Right ventricle myocardium superior (tissue), 1 donor: Measurements from ENCODE around the gene COL6A1. TPM values are rescaled to one million over a fixed set of nuclear protein-coding genes. Genes with fewer than 3 reads are reported as not detected.

ENCODE experiments used
- ATAC-seq: fragments of 200-7000 bp; cut with Tn5 transposase; one replicate; pipeline ENCODE4 v1.9.1; 2020; ENCODE audit warnings: mild to moderate bottlenecking; ENCODE audit not compliant: poor library complexity
- DNase-seq: peaks from one replicate; pipeline ENCODE4 v3.0.0-alpha.2; 2020
- intact Hi-C: fragments of 100-400 bp; cut with DNase I; formaldehyde crosslinking; loops from one replicate; pipeline ENCODE4 v1.11.2; 2022
- total RNA-seq: library from RNA; stranded (reverse); fragmentation: NEBNext Ultra II Directional; extraction: Animal tissue kit (Norgen Biotek cat#: 25700); gene quantifications from one replicate; pipeline ENCODE4 v1.2.1, GENCODE V29; 2021
- donor health status: DM: no; HTN: yes; CAD: no; lungs with severe emphysema.

The COL6A1 gene
- total RNA-seq, 1 donor from 2014 or later, result 173 TPM

- DNase-seq, result peak; percentile 33
- intact Hi-C loops, result no loop called here
- ATAC-seq, result no peak
These were observed 4.8 kb upstream of the COL6A1 start for GRCh38 chr21:45976701-45977311.

DNA sequence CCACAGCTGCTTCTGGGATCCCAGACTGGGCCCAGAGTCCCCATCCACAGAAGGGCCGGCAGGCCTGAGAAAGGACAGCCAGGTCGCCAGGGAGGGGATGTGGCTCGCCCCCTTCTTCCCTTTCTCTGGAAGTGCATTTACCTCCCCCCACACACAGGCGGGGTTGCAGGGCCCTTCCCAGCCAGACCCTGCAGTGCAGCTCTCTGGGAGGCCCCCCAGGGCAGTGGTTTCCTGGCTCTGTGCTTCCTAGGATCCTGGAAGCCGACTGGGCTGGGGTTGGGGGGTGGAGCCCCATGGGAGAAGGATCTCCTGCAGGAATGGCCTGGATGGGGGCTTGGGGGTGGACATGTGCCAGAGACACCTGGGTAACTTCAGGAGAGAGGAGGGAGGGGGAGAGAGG, 4.2 kb upstream of the COL6A1 start:
- intact Hi-C loops, result no loop called here
- ATAC-seq (no peak), DNase-seq (peak; percentile 67)

- ATAC-seq (no peak), DNase-seq (peak; percentile 45)
- intact Hi-C loops, result no loop called here
These were observed 2.4 kb upstream of the COL6A1 start for GRCh38 chr21:45979141-45979631.

- ATAC-seq, result no peak
- peak; percentile 30 for DNase-seq
- intact Hi-C loops, result loop anchor here (10.0 kb wide), 1 partner anchor 75 kb away; no protein-coding TSS in a partner anchor
These were observed 1.9 kb upstream of the COL6A1 start for GRCh38 chr21:45979651-45980050.

- no peak for ATAC-seq
- intact Hi-C loops, result loop anchor here (10.0 kb wide), 1 partner anchor 75 kb away; no protein-coding TSS in a partner anchor
These were observed 1.3 kb upstream of the COL6A1 start for GRCh38 chr21:45980271-45980670.

GRCh38 chr21:45980697-45981096, 873 bp upstream of the COL6A1 start:
- no peak for ATAC-seq
- intact Hi-C loops, result loop anchor here (10.0 kb wide), 1 partner anchor 74 kb away; no protein-coding TSS in a partner anchor
- DNase-seq, result no peak

More at GRCh38 chr21:45980271-45980670, 1.3 kb upstream of the COL6A1 start:
- no peak for DNase-seq

DNA sequence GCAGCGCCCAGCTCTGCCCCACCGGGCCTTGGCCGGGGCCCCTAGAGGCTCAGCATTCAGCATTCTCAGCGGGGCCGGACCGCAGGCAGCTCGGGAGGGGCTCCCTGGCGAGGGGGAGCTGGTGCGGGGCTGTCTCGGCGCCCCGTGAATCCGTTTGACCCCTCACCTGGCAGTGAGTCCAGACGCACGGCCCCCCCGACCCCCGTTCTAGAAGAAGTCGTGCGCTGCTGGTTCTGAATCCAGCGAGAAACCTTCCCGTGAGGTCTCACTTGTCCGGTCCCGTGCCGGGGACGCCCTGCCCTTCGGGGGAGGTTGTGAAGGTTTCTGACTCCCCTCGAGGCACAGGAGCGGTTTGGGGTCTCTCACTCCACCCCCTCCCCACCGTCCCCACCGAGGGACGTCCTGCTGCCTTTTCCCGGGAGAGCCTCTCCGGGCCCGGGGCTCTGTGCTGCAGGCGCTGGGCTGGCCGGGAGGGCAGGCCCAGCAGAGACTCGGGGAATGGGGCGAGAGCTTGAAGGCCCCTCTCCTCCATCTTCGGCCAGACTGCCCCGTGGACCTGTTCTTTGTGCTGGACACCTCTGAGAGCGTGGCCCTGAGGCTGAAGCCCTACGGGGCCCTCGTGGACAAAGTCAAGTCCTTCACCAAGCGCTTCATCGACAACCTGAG, 655 bp downstream of the COL6A1 start:
- ATAC-seq, result peak; percentile 37
- intact Hi-C loops, result loop anchor here (10.0 kb wide), 1 partner anchor 73 kb away; no protein-coding TSS in a partner anchor
- DNase-seq, result peak; percentile 42

DNA sequence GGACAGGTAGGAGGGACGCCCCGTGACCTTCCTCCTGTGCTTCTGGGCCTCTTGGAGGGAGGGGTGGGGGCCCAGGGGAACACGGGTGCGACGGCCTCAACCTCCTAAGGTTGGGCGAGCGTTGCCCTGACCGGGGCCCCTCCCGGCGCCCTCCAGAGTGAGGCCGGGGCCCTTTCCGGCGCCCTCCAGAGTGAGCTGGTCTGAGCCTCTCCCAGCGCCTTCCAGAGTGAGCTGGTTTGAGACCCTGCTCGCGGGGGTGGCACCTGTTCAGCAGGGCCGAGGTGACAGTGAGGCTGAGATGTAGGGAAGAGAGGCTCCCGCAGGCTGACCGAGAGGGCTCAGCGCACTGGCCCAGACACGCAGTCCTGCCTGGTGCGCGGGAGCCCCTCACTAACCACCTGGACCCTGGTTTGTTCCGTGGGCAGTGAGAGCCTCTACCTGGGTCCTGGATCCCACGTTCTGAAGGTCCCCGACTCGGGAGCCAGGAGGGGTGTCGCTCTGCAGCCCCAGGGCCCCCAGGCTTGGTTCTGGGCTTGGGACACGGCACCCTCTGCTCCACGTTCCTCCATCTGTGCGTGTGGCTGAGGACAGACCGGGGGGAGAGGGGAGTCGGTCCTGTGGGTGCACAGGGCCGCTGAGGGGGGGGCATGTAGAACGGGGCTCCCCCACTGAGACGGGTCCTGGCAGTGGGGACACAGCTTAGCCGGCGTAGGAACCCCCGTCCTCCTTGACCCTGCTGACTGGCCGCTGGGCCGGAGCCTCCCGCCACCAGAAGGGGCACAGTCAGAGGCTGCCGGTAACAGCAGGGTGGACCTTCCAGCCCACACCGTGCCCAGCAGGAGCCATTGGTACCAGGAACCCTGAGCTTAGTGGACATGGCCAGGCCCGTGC, 1.4 kb downstream of the COL6A1 start:
- peak; percentile 1 for ATAC-seq
- intact Hi-C loops, result loop anchor here (10.0 kb wide), 1 partner anchor 72 kb away; no protein-coding TSS in a partner anchor

DNA sequence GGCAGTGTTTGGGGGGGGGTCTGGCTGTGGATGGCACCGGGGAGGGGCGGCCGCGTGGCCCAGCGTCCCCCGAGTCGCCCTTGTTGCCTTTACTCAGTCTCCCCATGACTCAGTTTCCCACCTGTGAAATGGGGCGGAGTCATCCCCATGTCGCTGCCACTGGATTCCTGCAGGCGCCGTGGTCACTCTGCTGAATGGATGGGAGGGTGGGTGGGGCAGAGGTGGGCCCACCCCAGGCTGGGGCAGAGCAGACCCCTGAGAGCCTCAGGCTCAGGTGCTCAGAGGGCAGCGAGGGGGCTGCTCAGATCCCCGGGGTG, 2.0 kb downstream of the COL6A1 start:
- intact Hi-C loops, result loop anchor here (10.0 kb wide), 1 partner anchor 71 kb away; no protein-coding TSS in a partner anchor
- DNase-seq, result no peak
- no peak for ATAC-seq

More for the DNA sequence above, 1.4 kb downstream of the COL6A1 start:
- DNase-seq, result peak; percentile 44

DNA sequence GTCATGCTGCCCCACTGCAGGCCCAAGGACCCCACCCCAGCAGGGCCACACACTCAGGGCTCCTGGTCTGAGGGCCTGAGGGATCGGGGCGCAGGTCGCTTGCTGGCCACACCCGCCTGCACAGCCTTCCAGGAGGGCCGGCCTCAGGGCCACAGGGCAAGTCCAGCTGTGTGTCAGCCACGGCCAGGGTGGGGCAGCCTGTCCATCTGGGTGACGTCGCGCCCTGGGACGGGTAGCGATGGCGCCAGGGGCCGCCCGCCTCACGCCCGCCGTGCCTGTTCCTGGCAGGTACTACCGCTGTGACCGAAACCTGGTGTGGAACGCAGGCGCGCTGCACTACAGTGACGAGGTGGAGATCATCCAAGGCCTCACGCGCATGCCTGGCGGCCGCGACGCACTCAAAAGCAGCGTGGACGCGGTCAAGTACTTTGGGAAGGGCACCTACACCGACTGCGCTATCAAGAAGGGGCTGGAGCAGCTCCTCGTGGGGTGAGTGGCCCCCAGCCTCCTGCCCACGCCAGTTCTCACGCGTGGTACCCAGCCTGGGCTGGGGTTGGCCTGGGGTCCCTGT, 2.5 kb downstream of the COL6A1 start:
- ATAC-seq, result peak; percentile 14
- intact Hi-C loops, result loop anchor here (10.0 kb wide), 1 partner anchor 71 kb away; no protein-coding TSS in a partner anchor
- peak; percentile 79 for DNase-seq

DNA sequence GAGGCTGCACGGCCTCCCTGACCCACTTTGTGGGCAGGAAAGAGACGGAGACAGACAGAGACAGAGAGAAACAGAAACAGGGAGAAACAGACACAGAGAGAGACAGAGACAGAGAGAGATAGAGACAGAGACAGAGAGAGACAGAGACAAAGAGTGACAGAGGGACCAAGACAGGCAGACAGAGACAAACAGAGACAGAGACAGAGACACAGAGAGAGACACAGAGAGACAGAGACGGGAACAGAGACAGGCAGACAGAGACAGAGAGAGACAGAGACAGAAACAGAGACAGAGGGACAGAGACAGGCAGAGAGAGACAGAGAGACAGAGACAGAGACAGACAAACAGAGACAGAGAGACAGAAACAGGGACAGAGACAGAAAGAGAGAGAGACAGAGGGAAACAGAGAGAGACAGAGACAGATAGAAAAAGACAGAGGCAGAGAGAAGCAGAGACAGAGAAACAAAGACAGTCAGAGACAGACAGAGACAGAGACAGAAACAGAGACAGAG, 3.1 kb downstream of the COL6A1 start:
- ATAC-seq, result no peak
- intact Hi-C loops, result loop anchor here (10.0 kb wide), 1 partner anchor 70 kb away; no protein-coding TSS in a partner anchor
- no peak for DNase-seq

- DNase-seq, result peak; percentile 42
- ATAC-seq, result no peak
- intact Hi-C loops, result loop anchor here (10.0 kb wide), 1 partner anchor 69 kb away; no protein-coding TSS in a partner anchor
These were observed 4.1 kb downstream of the COL6A1 start for GRCh38 chr21:45985471-45986315.

- ATAC-seq, result no peak
- DNase-seq, result peak; percentile 32
- intact Hi-C loops, result loop anchor here (10.0 kb wide), 1 partner anchor 68 kb away; no protein-coding TSS in a partner anchor
These were observed 4.9 kb downstream of the COL6A1 start for GRCh38 chr21:45986316-45987051.

DNA sequence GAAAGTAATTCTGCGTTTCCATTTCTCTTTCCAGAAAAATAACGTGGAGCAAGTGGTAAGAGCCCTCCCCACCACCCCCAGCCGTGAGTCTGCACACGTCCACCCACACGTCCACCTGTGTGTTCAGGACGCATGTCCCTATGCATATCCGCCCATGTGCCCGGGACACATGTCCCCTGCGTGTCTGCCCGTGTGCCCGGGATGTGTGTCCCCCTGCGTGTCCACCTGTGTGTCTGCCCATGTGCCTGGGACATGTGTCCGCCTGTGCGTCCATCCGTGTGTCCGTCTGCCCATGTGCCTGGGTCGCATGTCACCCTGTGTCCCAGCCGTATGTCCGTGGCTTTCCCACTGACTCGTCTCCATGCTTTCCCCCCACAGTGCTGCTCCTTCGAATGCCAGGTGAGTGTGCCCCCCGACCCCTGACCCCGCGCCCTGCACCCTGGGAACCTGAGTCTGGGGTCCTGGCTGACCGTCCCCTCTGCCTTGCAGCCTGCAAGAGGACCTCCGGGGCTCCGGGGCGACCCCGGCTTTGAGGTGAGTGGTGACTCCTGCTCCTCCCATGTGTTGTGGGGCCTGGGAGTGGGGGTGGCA, 5.6 kb downstream of the COL6A1 start:
- DNase-seq, result peak; percentile 33

DNA sequence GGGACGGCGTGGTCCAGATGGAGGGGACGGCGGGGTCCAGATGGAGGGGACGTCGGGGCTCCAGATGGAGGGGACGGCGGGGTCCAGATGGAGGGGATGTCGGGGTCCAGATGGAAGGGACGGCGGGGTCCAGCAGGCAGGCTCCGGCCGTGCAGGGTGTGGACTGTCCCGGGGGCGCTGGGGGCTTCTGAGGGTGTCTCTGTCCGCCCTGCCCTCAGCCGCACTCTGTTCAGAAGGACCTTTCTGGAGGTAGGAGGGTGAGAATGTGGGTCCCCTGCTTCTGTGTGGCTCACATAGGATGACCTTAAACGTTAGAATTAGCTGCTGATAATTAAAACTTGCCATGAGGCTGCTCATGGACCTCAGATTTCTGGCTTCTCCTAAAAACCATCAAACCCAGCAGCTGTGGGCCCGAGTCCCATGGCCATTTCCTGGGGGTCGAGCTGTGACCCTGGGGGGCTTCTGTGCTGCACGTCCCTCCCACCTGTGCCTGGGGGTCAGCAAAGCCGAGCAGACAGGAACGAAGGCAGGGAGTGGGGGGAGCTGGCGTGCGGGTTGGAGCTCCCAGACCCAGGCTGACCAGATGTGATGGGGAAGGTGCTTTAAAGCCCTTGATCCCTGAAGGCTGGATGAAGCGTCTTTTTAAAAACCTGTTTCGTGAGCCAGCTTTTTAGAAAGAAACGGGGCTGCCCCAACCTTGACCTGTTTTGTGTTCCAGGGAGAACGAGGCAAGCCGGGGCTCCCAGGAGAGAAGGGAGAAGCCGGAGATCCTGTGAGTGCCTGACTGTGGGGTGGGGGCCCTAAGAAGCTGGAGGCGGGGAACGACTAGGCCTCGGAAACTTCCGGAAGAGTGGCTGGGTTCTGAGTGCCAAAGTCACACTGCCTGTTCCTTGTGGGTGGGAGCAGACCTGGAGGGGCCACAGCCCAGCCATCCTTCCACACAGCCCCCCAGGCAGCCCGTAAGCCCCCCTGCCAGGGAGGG, 7.1 kb downstream of the COL6A1 start:
- ATAC-seq (no peak), DNase-seq (no peak)
- intact Hi-C loops, result loop anchor here (10.0 kb wide), 1 partner anchor 66 kb away; no protein-coding TSS in a partner anchor

More for the DNA sequence above, 5.6 kb downstream of the COL6A1 start:
- intact Hi-C loops, result loop anchor here (10.0 kb wide), 1 partner anchor 68 kb away; no protein-coding TSS in a partner anchor
- ATAC-seq, result no peak
